Measurements from ENCODE around the gene PRR3.

DNA sequence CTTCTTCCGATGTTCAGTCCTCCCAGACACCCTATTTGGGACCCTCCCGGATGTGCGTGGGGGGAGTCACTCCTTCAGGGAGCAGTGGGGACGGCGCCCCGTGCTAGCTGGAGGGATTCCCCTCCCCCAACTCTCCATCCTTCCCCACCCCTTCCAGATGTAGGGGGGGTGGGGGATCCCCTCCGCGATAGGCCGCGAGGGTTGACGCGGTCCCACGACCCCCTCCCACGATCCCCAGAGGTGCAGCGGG lies 1.4 kb upstream of the PRR3 start:
- TF ChIP-seq CTCF (IDR thresholded peaks at IDR 0.05): no peak
- no peak for TF ChIP-seq POLR2A (IDR thresholded peaks at IDR 0.05)

Measured in heart left ventricle (tissue), 13 donors.